H1 (cell line): ENCODE measurements around the gene FAM107A. TPM values are rescaled to one million over a fixed set of nuclear protein-coding genes. Genes with fewer than 3 reads are reported as not detected.

ENCODE experiments used
- CBX5 ChIP-seq: fragments of 300-800, 300-1000 bp; sonication (generic); IDR thresholded peaks from 2 replicates; pipeline ENCODE4 v1.7.1; 2016; ENCODE audit warnings: antibody characterized with exemption, low read length, low read depth
- CBX8 ChIP-seq: fragments of 300-800, 300-1000 bp; sonication (generic); IDR thresholded peaks from 2 replicates; pipeline ENCODE4 v1.7.1; 2016; ENCODE audit warnings: low read depth, low read length, borderline replicate concordance
- CHD2 ChIP-seq: IDR thresholded peaks from 2 replicates; pipeline ENCODE4 v1.6.1; 2012; ENCODE audit warnings: low read length, improper control_type of control experiment
- CHD7 ChIP-seq: fragments of 300-600 bp; sonication (generic); IDR thresholded peaks from 2 replicates; pipeline ENCODE4 v1.7.1; 2012; ENCODE audit warnings: low read length, moderate library complexity, mild to moderate bottlenecking, inconsistent platforms; ENCODE audit not compliant: insufficient replicate concordance
- GTF2F1 ChIP-seq: IDR thresholded peaks from 2 replicates; pipeline ENCODE4 v1.6.1; 2012; ENCODE audit warnings: low read depth, low read length, improper control_type of control experiment, borderline replicate concordance
- HDAC6 ChIP-seq: IDR thresholded peaks from one replicate; pipeline ENCODE4 v1.7.1; 2012; ENCODE audit warnings: low read depth, mild to moderate bottlenecking, inconsistent platforms, low read length, moderate library complexity
- POU5F1 ChIP-seq: IDR thresholded peaks from 2 replicates; pipeline ENCODE4 v1.6.1; 2011; ENCODE audit warnings: low read depth, mild to moderate bottlenecking, low read length, moderate library complexity
- RFX5 ChIP-seq: IDR thresholded peaks from 2 replicates; pipeline ENCODE4 v1.6.1; 2011; ENCODE audit warnings: low read depth, low read length, improper control_type of control experiment, borderline replicate concordance
- SIX5 ChIP-seq: IDR thresholded peaks from 2 replicates; pipeline ENCODE4 v1.6.1; 2011; ENCODE audit warnings: mild to moderate bottlenecking, low read depth, low read length
- TEAD4 ChIP-seq: IDR thresholded peaks from 2 replicates; pipeline ENCODE4 v1.6.1; 2012; ENCODE audit warnings: low read depth, low read length, inconsistent platforms, mixed read lengths
- polyA plus RNA-seq, 7 experiments: library from polyadenylated mRNA; depleted of rRNA in 3 of 7; stranded (reverse) in 5 of 7; unstranded in 2 of 7; fragments of >200 nt in 5 of 7; fragments of 200-250 nt in 2 of 7; gene quantifications; 1 replicate in 5 of 7; 2 replicates in 1 of 7; 4 replicates in 1 of 7; pipeline versions ENCODE4 v1.2.1 to v1.2.3, GENCODE V29; 2011 to 2013; ENCODE audit warnings: missing spikeins in 2 of 7, mixed read lengths in 2 of 7
- total RNA-seq: library from RNA; stranded (reverse); fragmentation: NEBNext Ultra II Directional; extraction: Animal tissue kit (Norgen Biotek cat#: 25700); gene quantifications from 2 replicates; pipeline ENCODE4 v1.2.1, GENCODE V29; 2021
- TF ChIP-seq, protein P1 (sequence below): IDR thresholded peaks from 2 replicates; pipeline ENCODE4 v1.6.1; 2012; ENCODE audit warnings: inconsistent platforms

FAM107A gene
- total and polyA plus RNA-seq, 2 of the 8 experiments (the other 6 are each of a cell fraction or from before 2014, with no cell fraction given): 0.51 to 0.65 TPM

- TF ChIP-seq CHD7: no peak
- TF ChIP-seq GTF2F1: no peak
- TF ChIP-seq SIX5: no peak
- TF ChIP-seq TEAD4: no peak
- no peak for TF ChIP-seq CHD2
- TF ChIP-seq CBX5: no peak
- no peak for TF ChIP-seq CBX8
- TF ChIP-seq, protein P1, sequence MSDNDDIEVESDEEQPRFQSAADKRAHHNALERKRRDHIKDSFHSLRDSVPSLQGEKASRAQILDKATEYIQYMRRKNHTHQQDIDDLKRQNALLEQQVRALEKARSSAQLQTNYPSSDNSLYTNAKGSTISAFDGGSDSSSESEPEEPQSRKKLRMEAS: peak; percentile 78
- no peak for TF ChIP-seq RFX5
- no peak for TF ChIP-seq HDAC6
- TF ChIP-seq POU5F1: no peak
These were observed 8.0 kb upstream of the FAM107A start (continued) for GRCh38 chr3:58585005-58585786.
